ENCODE data around the gene SHQ1. TPM values are rescaled to one million over a fixed set of nuclear protein-coding genes. Genes with fewer than 3 reads are reported as not detected.

The SHQ1 gene
- total RNA-seq = 10 to 100 TPM in 3 of 4 donors, 1 to 10 TPM in 1; 8.7 to 19.9 (median 12.4) TPM

DNA sequence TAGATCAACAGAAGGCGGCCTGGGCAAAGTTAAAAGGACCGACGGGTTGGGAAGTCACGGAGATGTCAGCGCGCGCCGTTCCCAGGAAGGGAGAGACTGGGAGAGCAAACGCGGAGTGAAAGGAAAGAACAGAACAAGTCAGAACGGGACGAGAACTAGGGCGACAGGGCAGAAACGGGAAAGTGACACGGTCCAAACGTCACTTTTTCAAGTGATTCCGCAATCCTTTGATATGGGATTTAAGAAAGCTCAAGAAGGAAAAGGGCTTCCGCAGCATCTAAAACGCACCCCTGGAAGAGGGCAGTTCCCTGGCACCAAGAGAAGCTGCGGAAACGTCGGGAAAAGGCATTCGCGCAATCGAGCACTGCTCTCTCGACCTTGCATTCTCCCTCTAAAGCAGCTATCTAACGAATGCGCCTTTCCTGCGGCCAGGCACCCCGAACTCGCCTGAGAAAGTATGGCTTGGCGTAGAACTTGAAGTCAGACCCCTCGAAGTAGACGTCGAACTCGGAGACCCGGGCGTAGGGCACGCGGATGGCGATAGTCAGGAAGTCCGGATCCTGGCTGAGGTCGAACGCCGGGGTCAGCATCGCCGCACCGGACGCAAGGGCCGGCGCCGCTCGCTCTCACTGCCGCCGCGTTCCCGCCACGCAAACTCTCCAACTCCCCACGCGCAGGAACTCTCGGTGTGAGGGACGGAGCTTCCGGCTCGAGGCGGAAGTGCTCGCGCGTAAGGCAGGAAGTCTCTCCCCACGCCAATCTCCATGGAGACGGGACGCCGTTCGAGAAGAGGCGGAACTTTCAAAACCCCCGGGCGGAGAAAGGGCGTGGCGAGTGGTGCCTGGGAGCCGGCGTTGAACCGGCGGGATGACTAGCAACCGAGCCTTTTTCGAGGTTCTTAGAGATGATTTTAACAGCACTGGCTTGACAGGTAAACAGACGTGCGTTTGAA is at the start of gene SHQ1:
Gene SHQ1 (minus strand): TSS at position 695 of the 952 bp plus-strand sequence. CDS start 105 bp downstream, at position 590.
- H3K9me3 ChIP-seq = no peaks in the 10 kb centered on the region

GRCh38 chr3:72897758-72898007 is 49.4 kb upstream of the SHQ1 start:
- Histone ChIP-seq H3K27ac (replicated peaks in 1 of 4) (no peak overlapping the region), H3K4me1 (peaks cover 0 to 4% (median 0%) of the 10 kb centered on the region in 4 donors), H3K27me3 (no peaks in the 10 kb centered on the region), H3K36me3 (no peaks in the 10 kb centered on the region), H3K4me3 (no peak overlapping the region), H3K9me3 (no peaks in the 10 kb centered on the region)
- TF ChIP-seq POLR2A (IDR thresholded peaks at IDR 0.05; ENCODE audit: low read depth) = no peak
- TF ChIP-seq CTCF (IDR thresholded peaks at IDR 0.05) = no peak
- no peak for TF ChIP-seq POLR2AphosphoS5 (IDR thresholded peaks at IDR 0.05)
- no peak for TF ChIP-seq EP300 (IDR thresholded peaks at IDR 0.05)
- intact Hi-C loops (cut with DNase I) = no loop called here
- no peak for DNase-seq (ENCODE audit: extremely low spot score)

More for the DNA sequence above, at the start of gene SHQ1:
- H3K27ac ChIP-seq (replicated peaks in 1 of 4) = peak within 1 kb of the TSS; percentile 75 to 87 (median 82)
- TF ChIP-seq CTCF (IDR thresholded peaks at IDR 0.05) = no peak
- TF ChIP-seq POLR2A (IDR thresholded peaks at IDR 0.05; ENCODE audit: low read depth) = no peak
- no peak for TF ChIP-seq EP300 (IDR thresholded peaks at IDR 0.05)
- peak; percentile 84 to 88 for TF ChIP-seq POLR2AphosphoS5 (IDR thresholded peaks at IDR 0.05)
- peaks cover 17 to 43% (median 31%) of the 10 kb centered on the region in 4 donors for H3K4me1 ChIP-seq
- peaks cover 0 to 3% (median 0%) of the 10 kb centered on the region in 4 donors for H3K36me3 ChIP-seq
- intact Hi-C loops (cut with DNase I) = loop anchor here (5.0 to 10.0 kb wide), 2 partner anchors 39 to 207 kb away; partner anchors contain the start of gene GXYLT2
- under 1% methylated on average over 53 of the region's 86 CpGs for WGBS
- no peaks in the 10 kb centered on the region for H3K27me3 ChIP-seq
- H3K4me3 ChIP-seq = peak within 1 kb of the TSS; percentile 75 to 92 (median 78)
- DNase-seq (ENCODE audit: extremely low spot score) = peak; percentile 98

DNA sequence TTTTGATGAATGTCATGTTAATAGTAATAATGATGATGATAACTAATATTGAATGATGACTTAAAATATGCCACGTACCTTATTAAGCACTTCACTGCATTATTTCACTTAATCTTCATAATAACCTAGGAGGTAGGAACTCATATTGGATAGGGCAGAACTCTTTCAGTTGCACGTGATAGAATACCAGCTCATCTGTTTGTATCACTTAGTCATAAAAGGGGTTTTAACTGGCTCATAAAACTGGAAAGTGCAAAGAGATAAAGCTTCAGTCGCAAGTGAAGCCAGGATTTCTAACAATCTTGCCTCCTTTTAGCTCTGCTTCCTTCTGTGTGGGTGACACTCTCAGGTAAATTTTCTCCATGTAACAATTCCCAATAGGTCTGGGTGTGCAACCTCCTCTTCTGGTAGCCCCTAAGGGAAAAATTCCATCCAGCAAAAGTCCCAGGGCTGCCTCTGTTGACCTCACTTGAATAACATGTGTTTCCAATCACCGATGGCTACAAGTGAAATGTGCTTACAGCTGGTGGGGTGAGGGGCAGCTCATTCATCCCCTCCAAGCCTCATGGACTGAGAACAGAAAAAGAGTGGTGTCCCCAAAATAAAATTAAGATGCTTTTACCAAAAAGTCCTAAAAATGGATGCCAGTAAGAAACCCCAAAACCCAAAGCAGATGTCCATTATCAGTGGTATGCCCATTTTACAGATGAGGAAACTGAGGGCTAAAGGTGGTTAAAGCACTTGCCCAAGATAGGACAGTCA is 48.9 kb upstream of the SHQ1 start:
- intact Hi-C loops (cut with DNase I) = no loop called here
- no peak for DNase-seq (ENCODE audit: extremely low spot score)
- 70% methylated on average over 4 of the region's 4 CpGs for WGBS
- TF ChIP-seq POLR2AphosphoS5 (IDR thresholded peaks at IDR 0.05) (no peak), CTCF (IDR thresholded peaks at IDR 0.05) (no peak), EP300 (IDR thresholded peaks at IDR 0.05) (no peak), POLR2A (IDR thresholded peaks at IDR 0.05; ENCODE audit: low read depth) (no peak)
- Histone ChIP-seq H3K27ac (replicated peaks in 1 of 4) (no peak overlapping the region), H3K4me1 (peaks cover 0 to 8% (median 2%) of the 10 kb centered on the region in 4 donors), H3K4me3 (no peak overlapping the region), H3K36me3 (no peaks in the 10 kb centered on the region), H3K27me3 (no peaks in the 10 kb centered on the region), H3K9me3 (no peaks in the 10 kb centered on the region)

GRCh38 chr3:72894976-72895552 is 46.8 kb upstream of the SHQ1 start:
- H3K4me1 ChIP-seq = peaks cover 3 to 23% (median 10%) of the 10 kb centered on the region in 4 donors
- 90% methylated on average over 5 of the region's 5 CpGs for WGBS
- DNase-seq (ENCODE audit: extremely low spot score) = no peak

More at GRCh38 chr3:72894976-72895552, 46.8 kb upstream of the SHQ1 start:
- Histone ChIP-seq H3K4me3 (no peak overlapping the region), H3K36me3 (no peaks in the 10 kb centered on the region), H3K27me3 (no peaks in the 10 kb centered on the region), H3K27ac (replicated peaks in 1 of 4) (no peak overlapping the region), H3K9me3 (no peaks in the 10 kb centered on the region)
- intact Hi-C loops (cut with DNase I) = no loop called here
- TF ChIP-seq POLR2AphosphoS5 (IDR thresholded peaks at IDR 0.05) = no peak
- TF ChIP-seq CTCF (IDR thresholded peaks at IDR 0.05) = no peak
- TF ChIP-seq POLR2A (IDR thresholded peaks at IDR 0.05; ENCODE audit: low read depth) = no peak
- TF ChIP-seq EP300 (IDR thresholded peaks at IDR 0.05) = no peak

Data from esophagus muscularis mucosa (tissue), 4 donors.